Middle frontal gyrus (tissue), 1 donor: Measurements from ENCODE around the gene NEUROD2.

ENCODE experiments used
- DNase-seq: peaks from one replicate; pipeline ENCODE4 v3.0.0-alpha.2; 2015; ENCODE audit warnings: low spot score; ENCODE audit errors: extremely low spot score

Gene NEUROD2

DNA sequence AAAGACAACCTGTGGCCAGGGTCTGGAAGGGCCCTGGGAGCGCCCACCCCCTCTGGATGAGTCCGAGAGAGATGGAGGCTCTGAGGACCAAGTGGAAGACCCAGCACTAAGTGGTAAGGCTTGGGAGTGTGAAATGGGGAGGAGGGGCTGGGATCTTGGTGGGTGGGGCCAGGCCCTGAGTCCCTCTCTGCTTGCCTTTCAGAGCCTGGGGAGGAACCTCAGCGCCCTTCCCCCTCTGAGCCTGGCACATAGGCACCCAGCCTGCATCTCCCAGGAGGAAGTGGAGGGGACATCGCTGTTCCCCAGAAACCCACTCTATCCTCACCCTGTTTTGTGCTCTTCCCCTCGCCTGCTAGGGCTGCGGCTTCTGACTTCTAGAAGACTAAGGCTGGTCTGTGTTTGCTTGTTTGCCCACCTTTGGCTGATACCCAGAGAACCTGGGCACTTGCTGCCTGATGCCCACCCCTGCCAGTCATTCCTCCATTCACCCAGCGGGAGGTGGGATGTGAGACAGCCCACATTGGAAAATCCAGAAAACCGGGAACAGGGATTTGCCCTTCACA is 28.0 kb upstream of the NEUROD2 start:
- no peak for DNase-seq

DNA sequence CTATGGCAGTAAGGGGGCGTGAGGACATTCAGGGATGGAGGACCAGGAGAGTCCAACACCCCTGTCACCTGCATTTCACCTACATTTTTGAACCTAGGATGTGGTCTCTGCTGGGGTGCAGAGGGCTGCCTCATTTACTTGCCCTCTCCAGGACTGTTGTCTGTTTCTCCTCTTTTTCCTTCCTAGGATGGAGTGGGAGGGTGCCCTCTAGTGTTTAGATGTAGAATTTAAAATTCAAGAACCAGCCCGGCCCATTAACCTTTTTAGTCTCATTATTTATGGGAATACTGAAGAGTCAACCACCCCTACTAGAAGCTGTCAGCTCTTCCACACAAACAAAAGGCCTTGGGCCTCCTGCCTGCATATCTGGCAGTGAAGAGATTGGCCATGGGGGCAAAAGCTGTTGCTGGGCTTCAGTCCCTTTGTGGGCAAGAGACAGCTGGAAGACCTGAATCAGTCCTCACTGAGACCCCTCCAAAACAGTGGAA is 26.7 kb upstream of the NEUROD2 start:
- no peak for DNase-seq

DNA sequence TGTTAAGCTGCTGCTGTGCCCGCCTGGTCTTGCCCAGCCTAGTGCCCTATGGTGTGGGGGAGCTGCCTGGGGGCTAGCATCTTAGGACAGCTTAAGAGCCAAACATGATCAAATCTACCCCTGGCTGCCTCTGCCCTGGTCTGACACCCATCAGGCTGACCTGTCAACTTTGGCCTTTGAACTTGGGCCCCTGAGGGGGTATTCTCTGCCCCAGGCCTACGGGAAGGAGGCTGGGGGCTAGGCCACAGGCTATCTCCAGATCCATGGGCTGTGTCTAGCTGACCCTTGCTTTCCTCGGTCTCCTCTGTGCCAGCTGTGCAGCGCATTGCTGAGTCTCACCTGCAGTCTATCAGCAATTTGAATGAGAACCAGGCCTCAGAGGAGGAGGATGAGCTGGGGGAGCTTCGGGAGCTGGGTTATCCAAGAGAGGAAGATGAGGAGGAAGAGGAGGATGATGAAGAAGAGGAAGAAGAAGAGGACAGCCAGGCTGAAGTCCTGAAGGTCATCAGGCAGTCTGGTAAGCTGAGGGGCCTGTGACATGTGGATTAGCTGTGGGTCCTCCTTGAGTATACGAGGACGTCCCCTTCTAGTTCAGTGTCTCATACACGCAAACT is 26.0 kb upstream of the NEUROD2 start:
- no peak for DNase-seq

DNA sequence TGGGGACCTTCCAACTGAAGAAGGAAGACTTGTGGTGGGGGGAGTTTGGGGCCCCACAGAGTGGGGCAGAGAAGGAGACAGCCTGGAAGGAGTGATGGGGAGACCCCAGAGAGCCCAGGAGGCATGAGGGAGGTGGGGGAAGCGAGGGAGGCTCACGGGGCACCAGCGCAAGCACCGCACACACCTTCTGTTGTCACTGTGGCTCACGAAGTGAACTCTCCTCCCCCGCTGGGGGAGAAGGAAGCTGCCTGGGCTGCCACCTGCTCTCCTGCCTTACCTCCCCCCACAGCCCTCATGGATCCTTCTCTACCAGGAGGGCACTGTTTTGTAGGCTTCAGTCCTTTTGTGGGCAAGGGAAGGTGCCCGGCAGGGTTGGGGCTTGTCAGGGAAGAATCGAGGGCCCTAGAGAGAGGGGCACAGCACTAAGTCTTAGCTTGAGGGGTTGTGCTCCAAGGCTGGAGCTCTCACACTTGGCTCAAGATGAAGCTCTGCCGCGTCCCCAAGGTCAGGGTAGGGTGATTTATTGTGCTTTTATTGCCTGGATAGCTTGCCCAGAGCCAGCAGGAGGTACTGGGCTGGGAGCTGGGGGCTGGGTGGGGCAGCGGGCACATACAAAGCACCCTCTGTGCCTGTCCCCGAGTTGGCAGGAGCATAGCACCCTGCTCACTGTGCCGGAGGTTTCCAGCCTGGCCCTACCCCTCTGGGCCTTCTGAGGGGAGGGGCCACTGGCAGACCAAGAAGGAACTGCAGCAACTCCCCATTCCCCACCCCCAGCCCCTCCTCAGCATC is 24.6 kb upstream of the NEUROD2 start:
- DNase-seq = no peak

DNA sequence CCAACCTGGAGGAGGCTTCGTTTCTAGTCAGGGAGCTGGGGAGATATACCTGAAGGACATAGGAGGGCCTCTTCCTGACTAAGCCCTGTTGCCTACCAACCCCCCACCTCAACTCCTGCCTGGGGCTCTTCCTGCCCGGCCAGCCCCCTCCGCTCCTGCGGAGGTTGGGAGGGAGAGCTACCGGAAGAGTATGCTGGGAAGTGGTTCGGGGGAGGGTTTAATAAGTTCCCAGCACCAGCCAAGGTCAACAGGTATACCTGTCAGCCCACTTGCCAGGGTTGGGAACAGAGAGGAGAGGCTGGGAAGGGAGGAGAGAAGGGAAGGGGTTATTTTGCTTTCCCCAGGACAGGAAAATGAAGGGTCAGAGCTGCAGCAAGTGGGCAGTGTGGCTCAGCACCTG is 23.7 kb upstream of the NEUROD2 start:
- DNase-seq = no peak

DNA sequence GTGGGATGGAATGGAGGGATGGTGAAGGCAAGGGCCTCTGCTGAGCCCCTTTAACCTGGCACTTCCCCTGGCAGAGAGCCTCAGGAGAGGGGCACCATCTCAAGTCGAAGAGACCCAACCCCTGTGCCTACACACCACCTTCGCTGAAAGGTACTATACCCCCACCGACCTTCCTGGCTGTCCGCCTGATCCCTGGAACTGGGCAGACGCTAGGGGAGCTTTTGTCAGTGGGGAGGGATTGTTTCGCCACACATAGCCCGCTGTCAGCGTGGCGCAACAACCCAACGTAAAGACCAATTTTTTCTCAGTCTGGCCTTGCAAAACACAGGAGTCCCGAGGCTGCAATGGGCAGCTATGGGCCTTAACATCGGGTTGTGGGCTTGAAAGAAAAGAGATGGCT is 22.2 kb upstream of the NEUROD2 start:
- DNase-seq = no peak

DNA sequence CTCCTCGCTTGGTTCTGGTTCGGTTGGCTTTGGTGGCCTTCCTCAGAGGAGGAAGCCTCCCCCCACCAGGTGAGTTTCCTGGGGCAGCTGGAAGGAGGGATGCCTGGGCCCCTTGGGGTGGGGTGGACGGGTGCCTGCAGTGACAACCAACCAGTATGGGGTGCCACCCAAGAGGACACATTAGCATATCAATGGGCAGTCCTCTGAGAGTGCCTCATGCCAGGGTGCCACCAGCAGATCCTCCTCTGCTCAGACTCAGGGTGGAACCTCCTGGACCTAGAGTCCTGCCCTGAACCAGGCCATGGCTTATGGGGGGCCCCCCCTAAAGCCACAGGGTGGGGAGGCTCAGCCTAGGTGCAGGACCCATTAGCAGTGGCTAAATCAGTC is 21.8 kb upstream of the NEUROD2 start:
- DNase-seq = no peak

DNA sequence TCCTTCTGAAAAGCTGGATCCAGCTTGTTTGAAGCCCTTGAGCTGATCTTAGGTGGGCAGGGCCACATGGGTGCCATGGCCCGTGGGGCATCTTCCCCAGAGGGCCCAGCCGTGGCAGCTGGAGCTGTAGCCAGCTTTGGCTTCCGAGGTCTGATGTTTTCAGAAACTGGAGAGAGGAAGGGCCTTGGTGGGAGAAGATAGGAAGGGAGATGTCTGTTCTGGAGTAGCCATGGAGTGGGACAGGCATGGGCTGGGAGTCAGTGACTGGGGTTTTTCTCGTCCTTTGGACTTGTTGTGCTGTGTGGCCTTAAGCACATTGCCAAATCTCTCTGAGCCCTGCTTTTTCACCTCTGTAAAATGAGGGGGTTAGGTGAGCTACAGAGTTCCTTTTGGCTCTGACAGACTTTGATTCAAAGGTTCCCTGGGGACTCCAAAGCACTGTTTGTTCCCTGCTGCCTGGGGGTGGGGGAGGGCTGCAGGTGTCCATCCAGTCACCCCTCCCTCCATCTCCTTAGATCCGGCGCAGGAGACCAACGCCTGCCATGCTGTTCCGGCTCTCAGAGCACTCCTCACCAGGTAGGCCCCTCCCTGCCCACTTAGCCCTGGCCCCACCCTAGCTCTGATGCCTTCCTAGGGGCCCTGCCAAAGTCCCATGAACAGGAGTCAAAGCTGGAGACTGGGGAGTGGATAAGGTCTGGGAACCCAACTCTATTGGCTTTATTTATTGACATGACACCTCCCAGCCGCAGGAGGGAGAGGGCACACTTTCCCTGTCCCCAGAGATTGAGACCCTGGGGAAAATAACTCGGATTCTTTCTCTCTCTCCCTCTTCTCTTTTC is 21.2 kb upstream of the NEUROD2 start:
- no peak for DNase-seq

DNA sequence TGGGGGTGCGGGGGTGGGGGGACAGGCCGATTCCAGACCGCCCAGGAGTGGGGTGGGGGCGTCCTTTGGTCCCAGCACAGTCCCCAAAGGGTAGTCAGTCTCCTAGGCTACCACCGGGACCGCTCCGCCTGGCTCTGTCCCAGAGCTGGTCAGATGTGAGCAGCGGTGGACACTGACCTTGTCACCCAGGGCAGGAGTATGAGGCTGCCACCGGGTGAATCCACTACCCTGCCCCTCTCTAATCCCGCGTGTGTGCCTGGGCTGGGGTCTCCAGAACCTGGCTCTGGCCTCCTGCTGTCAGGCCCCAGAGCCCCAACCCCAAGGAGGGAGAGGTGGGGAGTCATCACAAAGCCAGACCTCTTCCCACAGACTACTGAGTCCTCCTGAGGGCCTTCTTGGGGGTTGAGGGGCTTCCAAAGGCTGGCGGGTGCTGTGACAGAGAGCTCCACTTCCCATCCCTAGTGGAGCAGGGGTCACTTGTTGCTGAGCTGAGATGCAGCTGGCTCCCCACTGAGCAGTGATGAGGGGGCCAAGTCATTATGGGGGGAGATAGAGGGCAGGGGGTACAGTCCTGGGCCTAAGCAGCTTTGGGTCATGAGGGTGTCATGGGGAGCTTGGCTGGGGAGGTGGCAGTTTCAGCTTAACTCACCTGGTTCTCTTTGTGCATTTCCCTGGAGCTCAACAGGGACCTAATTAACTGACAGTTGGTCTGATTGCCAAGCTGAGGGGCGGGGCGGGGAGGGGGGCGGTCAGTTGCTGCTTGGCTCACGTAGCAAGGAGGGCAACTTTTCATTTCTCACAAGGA is 20.2 kb upstream of the NEUROD2 start:
- DNase-seq = no peak

DNA sequence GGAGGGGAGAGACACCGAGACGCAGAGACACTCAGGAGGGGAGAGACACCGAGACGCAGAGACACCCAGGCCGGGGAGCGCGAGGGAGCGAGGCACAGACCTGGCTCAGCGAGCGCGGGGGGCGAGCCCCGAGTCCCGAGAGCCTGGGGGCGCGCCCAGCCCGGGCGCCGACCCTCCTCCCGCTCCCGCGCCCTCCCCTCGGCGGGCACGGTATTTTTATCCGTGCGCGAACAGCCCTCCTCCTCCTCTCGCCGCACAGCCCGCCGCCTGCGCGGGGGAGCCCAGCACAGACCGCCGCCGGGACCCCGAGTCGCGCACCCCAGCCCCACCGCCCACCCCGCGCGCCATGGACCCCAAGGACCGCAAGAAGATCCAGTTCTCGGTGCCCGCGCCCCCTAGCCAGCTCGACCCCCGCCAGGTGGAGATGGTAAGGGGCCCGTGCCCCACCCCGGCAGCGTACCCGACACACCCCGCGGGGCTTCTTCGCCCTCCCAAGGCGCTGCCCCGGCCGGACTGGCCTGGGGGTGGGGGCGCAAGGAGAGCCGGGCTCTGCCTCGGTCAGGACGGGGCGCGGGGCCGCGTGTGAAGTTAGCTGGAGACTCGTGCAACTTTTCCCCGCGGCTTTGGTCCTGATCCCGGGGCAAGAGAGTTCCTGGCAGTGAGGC is 19.5 kb upstream of the NEUROD2 start:
- no peak for DNase-seq

DNA sequence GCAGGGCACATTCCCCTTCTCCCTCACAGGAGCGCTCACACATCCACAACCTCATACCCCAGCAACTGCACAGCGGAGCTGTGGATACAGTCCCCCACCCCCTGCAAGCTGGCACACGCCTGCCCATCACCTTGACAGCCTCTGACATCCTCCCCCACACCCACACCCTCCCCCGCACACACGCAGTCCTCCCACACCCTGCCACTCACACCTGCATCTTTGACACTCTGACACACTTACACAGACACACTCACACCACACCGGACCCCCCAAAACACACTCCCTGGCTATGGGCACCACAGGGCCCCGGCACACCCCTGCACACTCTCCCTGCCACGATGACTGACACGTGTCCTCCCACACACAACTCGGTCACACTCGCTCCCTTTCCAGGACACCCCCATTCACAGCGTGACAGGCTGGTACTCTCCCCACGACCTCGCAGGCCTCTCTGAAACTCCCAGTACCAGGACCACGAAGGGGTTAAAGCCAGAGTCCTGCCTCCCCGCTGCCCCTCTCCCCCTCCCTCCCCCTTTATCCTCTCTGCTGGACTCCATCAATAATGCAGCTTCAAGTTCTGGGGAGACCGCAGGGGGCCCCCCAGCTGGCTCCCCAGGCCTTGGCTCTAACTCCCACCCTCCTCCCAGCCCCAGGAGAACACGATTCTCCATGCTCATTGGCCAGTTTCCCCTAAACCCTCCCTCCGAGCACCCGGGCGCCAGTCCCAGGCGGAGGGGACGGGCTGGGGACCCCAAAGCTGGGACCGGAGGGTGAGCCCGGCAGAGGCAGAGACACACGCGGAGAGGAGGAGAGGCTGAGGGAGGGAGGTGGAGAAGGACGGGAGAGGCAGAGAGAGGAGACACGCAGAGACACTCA is 18.7 kb upstream of the NEUROD2 start, which contains the start of gene PPP1R1B:
TSS of gene PPP1R1B (plus strand) at position 782 of the 876 bp plus-strand sequence. CDS start 441 bp downstream, outside the sequence.
- DNase-seq = no peak

DNA sequence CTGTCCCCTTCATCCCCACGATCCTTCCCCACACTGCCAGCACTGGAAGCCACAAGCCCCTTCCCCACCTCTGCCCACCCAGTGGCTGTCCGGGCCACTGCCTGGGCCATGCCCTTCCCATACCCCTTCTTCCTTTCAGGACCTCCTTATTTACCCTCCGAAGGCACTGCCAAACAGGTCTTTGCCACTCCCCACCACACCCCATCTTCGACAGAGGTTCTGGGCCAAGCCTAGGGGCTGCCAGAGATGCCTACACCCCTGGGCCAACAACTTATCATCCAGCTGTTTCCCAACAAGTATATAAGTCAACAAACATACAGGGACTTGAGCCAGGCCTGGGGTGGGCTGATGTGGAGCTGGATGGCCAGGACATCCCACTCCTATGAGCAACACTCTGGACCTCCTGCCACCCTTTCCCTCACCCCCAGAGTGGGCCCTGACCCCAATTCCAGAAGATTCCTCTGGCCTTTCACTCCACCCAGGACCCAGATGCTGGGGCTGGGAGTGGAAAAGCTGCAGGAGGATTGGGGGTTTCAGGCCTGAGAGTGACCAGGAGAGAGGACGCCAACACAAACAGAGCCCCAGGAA is 17.6 kb upstream of the NEUROD2 start:
- no peak for DNase-seq

DNA sequence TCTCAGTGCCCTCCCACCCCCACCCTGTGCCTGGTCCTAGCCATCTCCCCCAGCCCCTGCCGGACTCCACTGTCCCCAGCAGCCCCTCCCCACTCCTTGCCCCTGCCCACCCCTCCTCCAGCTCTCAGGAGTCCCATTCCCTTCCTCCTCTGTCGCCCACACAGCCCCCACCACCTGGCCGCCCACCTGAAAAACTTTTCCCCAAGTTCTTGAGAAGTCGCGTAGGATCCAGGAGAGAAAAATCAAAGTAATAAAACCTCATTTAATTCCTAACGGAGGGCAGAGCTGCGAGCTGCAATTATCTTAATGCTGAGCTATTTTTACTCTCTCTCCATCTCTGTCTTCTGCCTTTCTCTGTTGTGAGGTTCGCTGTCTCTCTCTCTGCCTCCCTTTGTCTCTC is 16.6 kb upstream of the NEUROD2 start:
- no peak for DNase-seq

DNA sequence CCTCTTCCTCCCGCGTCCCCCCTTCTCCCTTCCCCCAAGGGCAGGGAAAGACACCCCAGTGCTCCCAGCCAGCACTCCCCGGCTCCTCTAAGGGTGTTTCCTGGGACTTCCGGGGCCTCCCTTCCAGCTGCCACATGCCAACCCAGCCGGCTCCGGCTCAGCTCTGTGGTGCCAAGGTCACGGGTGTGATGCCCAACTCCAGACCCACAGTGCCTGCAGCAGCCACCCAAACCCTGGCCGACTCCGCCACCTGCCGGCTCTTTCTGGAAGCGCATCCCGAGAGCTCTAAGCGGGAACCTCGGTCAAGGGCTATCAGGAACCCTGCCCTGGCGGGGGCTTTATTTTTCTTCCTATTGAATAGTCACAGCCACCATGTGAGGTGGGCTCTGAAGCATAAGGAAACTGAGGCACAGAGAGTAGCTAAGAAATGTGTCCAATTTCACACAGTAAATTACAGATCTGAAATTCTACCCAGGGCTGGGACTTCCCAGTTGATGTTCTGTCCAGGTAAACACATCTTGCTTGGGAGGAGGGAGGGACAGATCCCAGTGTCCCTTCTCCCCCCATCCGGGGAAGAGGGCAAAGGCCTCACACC is 15.7 kb upstream of the NEUROD2 start:
- DNase-seq = peak; percentile 74

DNA sequence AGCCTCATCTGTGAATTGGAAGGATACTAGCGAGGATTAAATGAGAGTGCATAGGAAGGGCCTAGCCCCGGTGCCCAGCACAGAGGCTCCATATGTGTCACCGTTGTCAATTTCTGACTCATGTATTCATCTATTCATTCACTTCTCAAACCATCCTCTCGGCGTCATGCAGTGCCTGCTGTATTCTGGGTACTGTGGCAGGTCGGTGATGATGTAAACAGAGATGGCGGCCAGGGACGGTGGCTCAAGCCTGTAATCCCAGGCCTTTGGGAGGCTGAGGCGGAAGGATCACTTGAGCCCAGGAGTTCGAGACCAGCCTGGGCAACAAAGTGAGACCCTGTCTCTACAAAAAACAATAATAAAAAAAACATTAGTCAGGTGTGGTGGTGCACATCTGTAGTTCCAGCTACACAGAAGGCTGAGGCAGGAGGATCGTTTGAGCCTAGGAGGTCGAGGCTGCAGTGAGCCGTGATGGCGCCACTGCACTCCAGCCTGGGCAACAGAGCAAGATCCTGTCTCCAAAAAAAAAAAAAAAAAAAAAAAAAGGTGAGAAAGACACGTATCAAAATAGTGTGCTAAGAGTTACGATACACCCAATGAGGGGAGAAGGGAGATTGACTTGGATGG is 14.8 kb upstream of the NEUROD2 start:
- DNase-seq = no peak

DNA sequence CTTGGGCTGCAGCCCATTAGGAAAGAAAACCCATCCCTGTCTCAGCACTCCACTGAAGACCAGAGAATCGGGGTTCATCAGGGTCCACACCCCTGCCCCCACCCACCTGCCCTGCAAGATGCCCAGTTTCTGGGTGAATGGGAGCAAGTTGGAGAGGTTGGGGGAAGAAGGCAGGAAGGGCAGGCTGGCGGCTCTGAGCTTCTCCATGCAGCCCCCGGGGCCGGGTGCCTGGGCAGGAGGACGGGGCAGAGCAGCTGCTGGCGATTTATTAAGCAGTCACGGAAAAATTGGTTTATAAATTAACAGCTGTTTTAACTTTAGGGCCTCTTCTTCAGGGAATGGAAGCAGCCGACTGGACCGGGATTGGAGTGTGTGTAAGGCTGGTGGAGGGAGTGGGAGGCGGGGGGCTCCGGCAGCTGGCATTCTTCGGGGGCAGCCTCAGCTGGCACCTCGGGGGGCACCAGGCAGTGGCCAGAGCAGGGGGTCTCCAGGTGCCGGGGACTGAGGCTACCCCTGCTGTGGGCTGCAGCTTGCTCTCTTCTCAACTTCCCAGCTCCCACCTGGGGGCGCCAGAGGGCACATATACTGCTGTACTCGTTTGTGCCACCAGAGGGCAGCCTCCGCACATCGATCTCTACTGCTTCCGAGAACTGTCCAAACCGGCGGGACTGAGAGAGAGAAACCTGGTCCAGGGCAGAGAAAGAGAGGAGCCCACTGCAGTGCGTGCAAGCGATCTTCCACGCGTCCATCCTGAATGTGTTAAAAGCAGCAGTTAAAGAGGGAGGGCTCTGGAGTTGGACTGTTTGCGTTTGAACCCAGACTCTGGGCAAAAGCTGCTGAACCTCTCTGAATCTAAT is 14.0 kb upstream of the NEUROD2 start:
- peak; percentile 82 for DNase-seq

DNA sequence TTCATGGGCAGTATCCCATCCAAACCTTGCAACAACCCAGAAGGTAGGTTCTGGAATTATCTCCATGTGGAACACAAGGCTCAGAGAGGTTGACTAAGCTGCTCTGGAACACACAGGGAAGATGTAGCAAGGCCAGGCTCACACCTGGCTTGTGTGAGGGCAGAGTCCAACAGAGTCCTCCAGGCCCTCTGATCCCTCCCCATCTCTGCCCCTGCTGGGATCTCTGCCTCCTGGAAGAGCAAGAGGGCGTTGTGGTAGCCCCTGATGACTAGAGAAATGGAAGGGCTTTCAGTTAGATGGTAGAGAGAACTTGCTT is 12.0 kb upstream of the NEUROD2 start:
- DNase-seq = no peak
